Neural cell (in vitro differentiated cells): ENCODE data around the gene CD84.

ENCODE experiments used
- CTCF ChIP-seq: fragments of 450-650 bp; IDR thresholded peaks from 2 replicates; pipeline ENCODE4 v1.5.1; 2014; ENCODE audit warnings: antibody characterized with exemption, mild to moderate bottlenecking, moderate library complexity; ENCODE audit not compliant: poor library complexity, severe bottlenecking
- EP300 ChIP-seq: fragments of 450-650 bp; conservative IDR thresholded peaks from 2 replicates; pipeline ENCODE4 v1.6.1; 2014; ENCODE audit warnings: antibody characterized with exemption, mild to moderate bottlenecking, moderate library complexity; ENCODE audit not compliant: poor library complexity, severe bottlenecking
- EZH2 ChIP-seq: fragments of 200-600, 300-800 bp; shearing (Covaris generic), sonication (generic); IDR thresholded peaks from 2 replicates; pipeline ENCODE4 v1.6.1; 2014; ENCODE audit warnings: antibody characterized with exemption, low read length, borderline replicate concordance, mild to moderate bottlenecking; ENCODE audit not compliant: insufficient read depth, poor library complexity, severe bottlenecking
- REST ChIP-seq: IDR thresholded peaks from 2 replicates; pipeline ENCODE4 v1.6.1; 2012; ENCODE audit warnings: borderline replicate concordance

DNA sequence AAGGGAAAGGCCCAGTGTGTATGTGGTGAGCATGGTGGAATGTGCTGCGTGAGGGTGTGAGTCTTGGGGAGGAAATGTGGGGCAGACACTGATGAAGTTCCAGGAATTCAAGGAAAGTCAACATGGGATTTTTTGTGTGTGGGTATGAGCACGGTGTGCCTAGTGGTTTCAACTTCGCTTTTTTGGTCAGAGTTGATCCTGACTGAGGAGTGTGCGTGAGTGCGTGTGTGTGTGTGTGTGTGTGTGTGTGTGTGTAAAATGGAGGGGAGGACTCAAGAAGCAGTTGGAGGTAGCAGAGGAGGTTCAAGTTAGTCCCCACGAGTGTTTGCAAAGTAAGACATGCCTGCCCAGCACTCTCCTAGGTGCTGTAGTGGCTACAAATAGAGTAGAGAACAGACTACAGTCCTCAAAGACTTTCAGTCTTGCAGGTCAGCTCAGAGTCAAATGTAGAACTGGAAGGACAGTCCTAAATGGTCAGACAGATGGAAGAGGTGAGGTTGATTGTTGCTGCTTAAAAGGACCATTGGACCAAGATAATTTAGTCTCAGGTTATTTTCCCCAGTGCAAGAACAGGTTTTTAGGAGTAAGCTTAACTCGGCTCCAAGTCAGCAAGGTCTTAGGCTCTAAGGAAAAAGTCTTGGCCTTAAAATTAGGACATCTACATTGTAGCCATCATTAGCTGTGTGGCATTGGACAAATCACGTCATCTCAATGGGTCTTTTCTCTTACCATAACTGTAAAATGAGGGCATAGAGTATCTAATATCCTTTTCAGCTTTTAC lies 42.5 kb upstream of the CD84 start:
- TF ChIP-seq CTCF, result no peak
- TF ChIP-seq EZH2, result no peak
- TF ChIP-seq REST, result no peak
- TF ChIP-seq EP300, result no peak
